HEK293T (cell line): Measurements from ENCODE around the gene RGS11.

Experiments
- BHLHE40 ChIP-seq: fragments of 450-650 bp; IDR thresholded peaks from 2 replicates; pipeline ENCODE4 v1.6.1; 2016; ENCODE audit warnings: mild to moderate bottlenecking, moderate library complexity, borderline replicate concordance
- CTBP1 ChIP-seq: fragments of 450-650 bp; IDR thresholded peaks from 2 replicates; pipeline ENCODE4 v1.6.1; 2016; ENCODE audit warnings: borderline replicate concordance
- FOXK2 ChIP-seq: fragments of 450-650 bp; IDR thresholded peaks from 2 replicates; pipeline ENCODE4 v1.6.1; 2016; ENCODE audit warnings: mild to moderate bottlenecking
- FOXM1 ChIP-seq: fragments of 450-650 bp; IDR thresholded peaks from 2 replicates; pipeline ENCODE4 v1.6.1; 2017; ENCODE audit warnings: mild to moderate bottlenecking, borderline replicate concordance
- SP1 ChIP-seq: fragments of 450-650 bp; IDR thresholded peaks from 2 replicates; pipeline ENCODE4 v1.6.1; 2017
- ZNF384 ChIP-seq: fragments of 450-650 bp; IDR thresholded peaks from 2 replicates; pipeline ENCODE4 v1.6.1; 2016
- TF ChIP-seq, protein P1 (sequence below): fragments of 450-650 bp; IDR thresholded peaks from 2 replicates; pipeline ENCODE4 v1.6.1; 2016

- TF ChIP-seq BHLHE40 (no peak), CTBP1 (no peak), FOXM1 (no peak), ZNF384 (no peak), FOXK2 (no peak), SP1 (no peak)
- TF ChIP-seq, protein P1, sequence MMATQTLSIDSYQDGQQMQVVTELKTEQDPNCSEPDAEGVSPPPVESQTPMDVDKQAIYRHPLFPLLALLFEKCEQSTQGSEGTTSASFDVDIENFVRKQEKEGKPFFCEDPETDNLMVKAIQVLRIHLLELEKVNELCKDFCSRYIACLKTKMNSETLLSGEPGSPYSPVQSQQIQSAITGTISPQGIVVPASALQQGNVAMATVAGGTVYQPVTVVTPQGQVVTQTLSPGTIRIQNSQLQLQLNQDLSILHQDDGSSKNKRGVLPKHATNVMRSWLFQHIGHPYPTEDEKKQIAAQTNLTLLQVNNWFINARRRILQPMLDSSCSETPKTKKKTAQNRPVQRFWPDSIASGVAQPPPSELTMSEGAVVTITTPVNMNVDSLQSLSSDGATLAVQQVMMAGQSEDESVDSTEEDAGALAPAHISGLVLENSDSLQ = no peak
Measured at GRCh38 chr16:317583-317982, 41.8 kb upstream of the RGS11 start.
